ENCODE results near the gene CARTPT.

The CARTPT gene

DNA sequence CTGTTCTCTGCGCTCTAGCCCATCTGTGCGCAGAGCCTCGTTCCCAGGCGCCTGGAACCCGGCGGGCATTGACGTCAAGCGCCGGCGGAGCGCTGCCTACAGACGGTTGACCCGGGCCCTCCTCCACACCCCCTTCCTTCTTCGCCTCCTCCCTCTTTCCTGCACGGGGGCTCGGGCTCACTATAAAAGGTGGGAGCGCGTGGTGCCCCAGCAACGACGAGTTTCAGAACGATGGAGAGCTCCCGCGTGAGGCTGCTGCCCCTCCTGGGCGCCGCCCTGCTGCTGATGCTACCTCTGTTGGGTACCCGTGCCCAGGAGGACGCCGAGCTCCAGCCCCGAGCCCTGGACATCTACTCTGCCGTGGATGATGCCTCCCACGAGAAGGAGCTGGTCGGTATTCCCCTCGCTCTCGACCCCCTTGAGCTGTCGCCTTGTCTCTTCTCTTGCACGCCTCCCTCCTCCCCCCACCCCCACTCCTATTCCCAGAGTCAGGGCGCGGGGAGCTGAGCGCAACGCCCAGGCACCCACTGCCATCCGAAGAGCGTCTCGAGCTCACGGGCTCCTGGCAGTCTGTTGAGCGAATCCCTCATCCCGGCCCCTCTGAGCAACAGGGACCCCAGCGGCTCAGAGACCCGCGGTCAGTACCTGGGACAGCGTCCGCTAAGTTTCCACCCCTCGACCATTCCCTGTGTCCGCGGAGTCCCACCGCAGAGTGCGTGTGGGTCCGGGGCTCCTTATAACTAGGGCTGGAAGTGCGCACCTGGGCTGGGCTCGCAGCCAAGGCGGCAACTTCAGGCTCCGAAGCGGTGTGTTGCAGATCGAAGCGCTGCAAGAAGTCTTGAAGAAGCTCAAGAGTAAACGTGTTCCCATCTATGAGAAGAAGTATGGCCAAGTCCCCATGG lies at the start of gene CARTPT:
Gene CARTPT, plus strand, starts transcription at position 213 of the 902 bp plus-strand sequence. Its CDS starts 19 bp downstream, at position 232.
- no peak for DNase-seq (ENCODE audit: low read depth)

- DNase-seq (ENCODE audit: low read depth), result no peak
Measured at GRCh38 chr5:71677977-71678376, 41.1 kb upstream of the CARTPT start.

- no peak for DNase-seq (ENCODE audit: low read depth)
Measured at GRCh38 chr5:71679714-71680113, 39.4 kb upstream of the CARTPT start.

DNA sequence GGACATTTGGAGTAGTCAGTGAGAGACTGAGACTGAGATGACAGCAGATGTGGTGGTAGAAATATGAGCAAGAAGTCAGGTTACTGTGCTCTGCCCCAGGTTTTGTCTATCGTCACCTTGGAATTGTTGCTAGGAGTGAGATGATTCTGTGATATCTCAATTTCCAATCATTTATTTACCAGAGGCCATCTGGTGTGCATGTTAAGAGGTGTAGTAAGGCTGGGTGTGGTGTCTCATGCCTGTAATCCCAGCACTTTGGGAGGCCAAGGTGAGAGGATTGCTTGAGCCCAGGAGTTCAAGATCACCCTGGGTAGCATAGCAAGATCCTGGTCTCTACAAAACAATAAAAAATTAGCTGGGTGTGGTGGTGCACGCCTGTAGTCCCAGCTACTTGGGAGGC lies 38.6 kb upstream of the CARTPT start:
- no peak for DNase-seq (ENCODE audit: low read depth)

GRCh38 chr5:71681296-71681695 lies 37.8 kb upstream of the CARTPT start:
- no peak for DNase-seq (ENCODE audit: low read depth)

- no peak for DNase-seq (ENCODE audit: low read depth)
Measured at GRCh38 chr5:71684309-71684708, 34.8 kb upstream of the CARTPT start.

DNA sequence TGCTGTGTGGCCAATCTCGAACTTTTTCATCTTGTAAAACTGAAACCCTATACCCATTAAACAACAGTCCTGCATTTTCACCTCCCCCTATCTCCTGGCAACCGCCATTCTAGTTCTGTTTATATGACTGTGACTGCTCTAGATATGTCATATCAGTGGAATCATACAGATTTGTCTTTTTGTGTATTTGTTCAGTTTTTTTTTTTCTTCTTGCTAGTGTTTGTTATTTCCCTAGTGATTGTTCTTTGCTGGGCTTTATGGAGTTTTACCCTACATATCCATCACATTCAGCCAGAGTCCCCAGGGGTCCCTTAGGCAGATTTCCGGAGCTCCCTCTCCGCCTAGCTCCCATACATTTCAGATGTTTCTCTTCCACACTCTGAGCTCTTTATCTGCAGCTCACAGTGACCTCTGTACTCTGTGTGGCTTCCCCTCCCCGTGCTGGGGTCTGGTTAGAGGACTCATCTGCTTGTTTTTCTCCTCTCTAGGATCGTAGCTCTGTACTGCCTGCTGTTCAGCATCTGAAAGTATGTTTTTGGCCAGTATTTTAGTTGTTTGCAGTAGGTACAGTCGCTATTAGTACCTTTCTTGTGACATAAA lies 25.1 kb upstream of the CARTPT start:
- DNase-seq (ENCODE audit: low read depth), result no peak

DNA sequence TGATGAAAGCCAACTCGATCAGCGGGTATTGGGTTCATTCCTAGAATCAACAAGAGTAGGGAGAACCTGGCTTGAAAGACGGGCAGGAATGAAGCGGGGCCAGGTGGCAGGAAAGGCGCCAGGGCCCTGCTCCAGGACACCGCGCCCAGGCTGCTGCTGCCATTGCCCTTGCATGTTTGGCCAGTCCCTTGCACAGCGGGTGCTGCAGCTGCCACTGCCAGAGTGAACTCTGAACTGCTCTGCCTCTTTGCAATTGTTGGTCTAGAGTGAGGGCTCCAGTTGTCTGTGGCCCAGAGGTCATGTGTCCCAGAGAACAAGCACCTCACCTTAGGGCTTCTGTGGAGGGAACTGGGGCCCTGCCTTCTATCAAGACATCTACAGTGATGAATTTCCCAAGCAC lies 24.0 kb upstream of the CARTPT start:
- DNase-seq (ENCODE audit: low read depth), result no peak

- no peak for DNase-seq (ENCODE audit: low read depth)
Measured at GRCh38 chr5:71695595-71695994, 23.5 kb upstream of the CARTPT start.

DNA sequence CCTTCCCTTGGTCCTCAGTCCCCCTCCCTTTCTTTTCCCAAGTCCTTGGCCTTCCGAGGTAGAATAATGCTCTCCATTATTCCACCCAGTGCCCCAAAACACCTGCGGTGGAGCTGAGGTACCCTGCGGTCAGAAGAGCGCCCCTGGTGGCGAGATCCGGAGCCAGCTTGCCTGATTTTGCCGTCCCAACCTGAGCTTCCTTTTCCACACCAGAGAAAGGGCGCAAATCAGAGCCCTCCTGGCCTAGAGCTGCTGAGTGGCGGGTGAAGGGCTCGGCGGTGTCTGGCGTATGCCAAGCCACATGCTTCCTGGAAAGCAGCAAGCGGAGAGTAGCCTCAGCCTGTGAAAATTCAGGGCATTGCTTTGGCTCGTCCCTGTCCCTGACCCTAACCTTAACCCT lies 21.1 kb upstream of the CARTPT start:
- no peak for DNase-seq (ENCODE audit: low read depth)

DNA sequence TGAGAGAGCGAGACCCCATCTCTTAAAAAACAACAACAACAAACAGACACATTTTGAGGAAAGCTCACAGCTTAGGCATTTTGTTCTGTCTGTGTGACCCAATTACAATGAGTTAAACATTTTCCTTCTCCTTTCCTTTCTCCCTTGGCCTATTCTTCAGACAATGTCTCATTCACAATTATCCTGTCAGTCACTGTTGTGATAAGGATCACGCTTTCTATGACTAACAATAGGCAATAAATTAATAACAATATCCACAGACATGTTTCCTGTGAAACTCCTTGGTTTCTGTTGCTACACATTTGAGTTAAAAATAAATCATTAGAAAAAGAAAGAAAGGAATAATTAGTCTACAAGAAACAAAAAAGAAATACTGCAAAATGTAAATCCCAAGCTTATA lies 19.8 kb upstream of the CARTPT start:
- no peak for DNase-seq (ENCODE audit: low read depth)

GRCh38 chr5:71699751-71700150 lies 19.3 kb upstream of the CARTPT start:
- DNase-seq (ENCODE audit: low read depth), result no peak

- DNase-seq (ENCODE audit: low read depth), result no peak
Measured at GRCh38 chr5:71700803-71701202, 18.3 kb upstream of the CARTPT start.

GRCh38 chr5:71701407-71701806 lies 17.7 kb upstream of the CARTPT start:
- no peak for DNase-seq (ENCODE audit: low read depth)

DNA sequence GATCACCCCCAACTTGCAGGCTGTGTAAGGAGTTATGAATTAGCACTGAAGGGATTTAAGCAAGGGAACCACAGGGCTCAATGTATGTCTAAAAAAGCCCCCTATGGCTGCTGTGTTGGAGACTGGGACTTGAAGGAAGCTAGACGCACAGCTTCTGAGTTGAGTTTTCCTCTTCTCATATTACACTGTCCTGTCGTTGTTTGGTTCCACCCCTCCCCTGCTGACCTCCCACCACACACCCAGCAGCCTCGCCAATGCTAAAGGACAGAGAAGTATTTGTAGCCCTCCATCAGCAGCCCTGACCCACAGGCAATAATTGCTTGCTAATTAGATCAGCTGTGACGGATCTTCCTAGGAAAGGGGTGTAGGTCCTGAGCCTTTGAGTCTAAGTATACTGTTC lies 15.1 kb upstream of the CARTPT start:
- no peak for DNase-seq (ENCODE audit: low read depth)

DNA sequence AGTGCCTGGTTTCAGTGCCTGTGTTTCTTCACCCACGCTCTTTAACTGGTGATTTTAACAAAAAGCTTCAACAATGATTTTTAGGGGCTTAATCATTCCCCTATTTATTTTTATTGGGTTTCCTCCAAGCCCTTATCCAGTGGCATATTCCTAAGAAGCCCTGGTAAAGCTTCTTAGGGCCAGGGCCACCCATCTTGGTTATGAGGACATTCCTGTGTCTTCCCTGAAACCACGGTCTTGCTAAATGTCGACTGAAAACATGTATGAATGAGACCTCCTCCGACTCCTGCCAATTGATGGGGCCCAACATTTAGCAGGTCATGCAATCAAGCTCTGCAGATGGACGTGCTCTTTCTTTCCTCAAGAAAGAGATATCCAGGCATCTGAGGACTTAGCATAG lies 13.7 kb upstream of the CARTPT start:
- DNase-seq (ENCODE audit: low read depth), result no peak

- no peak for DNase-seq (ENCODE audit: low read depth)
Measured at GRCh38 chr5:71706906-71707305, 12.2 kb upstream of the CARTPT start.

GRCh38 chr5:71711610-71712009 lies 7.5 kb upstream of the CARTPT start:
- no peak for DNase-seq (ENCODE audit: low read depth)

DNA sequence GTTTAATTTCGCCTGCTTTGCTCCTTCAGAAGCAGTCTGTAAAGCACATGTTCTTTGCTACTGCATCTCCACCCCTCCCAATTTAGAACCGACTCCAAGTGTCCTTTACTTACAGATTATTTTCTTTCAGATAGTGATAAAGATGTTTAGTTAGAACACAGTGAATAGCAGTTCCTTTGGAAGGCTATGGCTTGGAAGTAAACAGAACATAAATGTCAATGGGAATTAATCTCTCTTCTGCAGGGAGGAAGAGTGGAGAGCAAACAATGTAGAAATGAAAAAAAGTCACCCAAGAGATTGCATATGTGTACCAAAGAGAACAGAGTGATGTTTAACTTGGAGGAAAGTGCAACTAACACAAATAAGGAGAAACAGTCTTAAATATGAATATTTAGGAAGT lies 4.2 kb upstream of the CARTPT start:
- no peak for DNase-seq (ENCODE audit: low read depth)

DNA sequence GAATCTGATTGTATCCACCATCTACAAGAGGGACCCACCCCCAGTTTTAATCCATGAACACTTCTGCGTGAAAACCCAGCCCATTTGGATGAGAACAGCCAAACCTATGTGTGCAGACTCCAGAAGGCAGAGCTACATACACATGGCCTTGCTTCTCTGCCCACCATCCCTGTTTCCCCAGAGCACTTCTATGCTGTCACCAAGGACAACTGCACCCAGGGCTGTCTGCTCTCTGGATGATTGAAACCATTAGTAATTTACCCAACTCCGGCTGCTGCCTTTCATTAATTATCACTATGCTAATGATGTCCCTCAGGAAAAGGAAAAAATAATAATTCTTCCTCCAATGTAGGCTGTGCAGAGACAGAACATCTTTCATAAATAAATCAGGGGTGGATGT lies 8.9 kb downstream of the CARTPT start:
- no peak for DNase-seq (ENCODE audit: low read depth)

DNA sequence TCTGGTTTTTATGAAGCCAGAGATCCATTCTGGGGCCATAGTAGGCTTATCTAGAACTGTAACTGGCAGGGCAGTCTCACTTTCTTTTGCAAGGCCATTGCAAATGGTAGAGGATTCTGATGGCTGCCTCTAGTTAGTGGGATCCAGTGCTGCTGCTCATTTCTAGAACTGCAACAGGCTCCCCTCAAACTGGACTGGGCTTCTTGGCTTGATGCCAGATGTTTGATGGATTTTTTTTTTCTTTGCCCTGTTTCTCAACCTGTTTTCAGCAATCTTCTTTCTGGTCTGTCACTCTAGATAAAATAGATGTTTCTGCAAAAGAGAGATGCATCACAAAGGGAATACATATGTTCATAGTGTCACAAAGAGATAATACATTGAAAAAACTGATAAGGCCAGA lies 11.9 kb downstream of the CARTPT start:
- DNase-seq (ENCODE audit: low read depth), result no peak

DNA sequence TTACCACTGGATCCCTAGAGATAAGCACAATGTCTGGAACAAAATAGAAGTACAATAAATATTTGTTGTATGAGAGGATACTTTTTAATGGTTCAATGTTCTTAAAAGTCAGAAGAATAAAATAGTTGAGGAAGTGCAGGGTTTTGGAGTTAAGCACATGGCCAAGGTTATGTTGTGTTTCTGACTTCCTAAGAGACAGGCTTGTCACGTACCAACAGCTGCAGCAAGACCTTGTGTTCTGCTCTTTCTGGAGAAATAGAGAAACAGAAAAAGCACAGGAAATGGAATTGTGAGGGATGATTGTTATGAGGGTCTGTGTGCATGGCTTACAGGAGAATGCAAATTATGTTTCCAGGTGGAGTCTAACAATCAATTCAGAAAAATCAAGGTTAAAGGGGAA lies 12.9 kb downstream of the CARTPT start:
- no peak for DNase-seq (ENCODE audit: low read depth)

DNA sequence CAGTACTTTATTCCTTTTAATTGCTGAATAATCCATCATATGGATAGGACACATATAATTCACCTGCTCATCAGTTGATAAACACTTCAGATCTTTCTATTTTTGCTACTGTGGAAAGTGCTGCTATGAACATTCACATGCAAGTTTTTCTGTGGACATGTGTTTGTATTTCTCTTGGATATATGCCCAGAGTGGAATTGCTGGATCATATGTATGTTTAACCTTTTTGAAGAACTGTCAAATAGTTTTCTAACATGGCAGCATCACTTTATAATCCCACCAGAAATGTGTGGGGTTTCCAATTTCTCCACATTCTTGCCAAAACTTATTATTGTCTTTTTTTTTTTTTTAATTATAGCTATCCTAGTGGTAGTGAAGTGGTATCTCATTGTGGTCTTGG lies 15.1 kb downstream of the CARTPT start:
- DNase-seq (ENCODE audit: low read depth), result no peak

All from HS-27A (cell line).